ENCODE results near the gene HBEGF. TPM values are rescaled to one million over a fixed set of nuclear protein-coding genes. Genes with fewer than 3 reads are reported as not detected.

The HBEGF gene
- polyA plus RNA-seq, 2 of the 4 experiments (the other 2 are of a cell fraction), result 3.4 to 5.0 TPM

- Histone ChIP-seq H3K4me1 (no peaks in the 10 kb centered on the region), H3K27ac (no peak overlapping the region), H3K9me3 (peaks cover 6% of the 10 kb centered on the region; the same call in 1 of the 3 replicates), H3K4me3 (no peak overlapping the region), H3K4me2 (no peak overlapping the region)
- TF ChIP-seq EP300 (IDR thresholded peaks at IDR 0.05), result no peak
- no peak for TF ChIP-seq EHMT2 (IDR thresholded peaks at IDR 0.05; ENCODE audit: low read depth)
- TF ChIP-seq TFCP2L1 (CRISPR knock-in tag; IDR thresholded peaks at IDR 0.05), result no peak
- no peak for TF ChIP-seq RFX5 (IDR thresholded peaks at IDR 0.05)
- no peak for TF ChIP-seq TP53 (CRISPR knock-in tag; IDR thresholded peaks at IDR 0.05)
- ATAC-seq (no peak), DNase-seq (ENCODE audit: low read depth in 1 of 2, low spot score in 1 of 2) (no peak), FAIRE-seq (no peak)
- ChIA-PET POLR2A (interaction anchor here (0.7 kb wide), 1 partner anchor 18 kb away, joined by 5 read pairs; no protein-coding TSS in a partner anchor), CTCF (interaction anchor here (7.6 kb wide), 1 partner anchor 10 kb away, joined by 49 read pairs; no protein-coding TSS in a partner anchor)
- WGBS (ENCODE audit: missing lambda C conversion rate), result 75% methylated on average over 2 of the region's 2 CpGs
Observed at GRCh38 chr5:140383300-140383699, 36.9 kb upstream of the HBEGF start.

- ATAC-seq (no peak), DNase-seq (ENCODE audit: low read depth in 1 of 2, low spot score in 1 of 2) (no peak), FAIRE-seq (no peak)
- ChIA-PET CTCF (interaction anchor here (0.9 to 7.6 kb wide), 2 partner anchors 10 to 138 kb away, joined by 3 to 49 read pairs; no protein-coding TSS in a partner anchor), POLR2A (interaction anchor here (0.7 kb wide), 1 partner anchor 18 kb away, joined by 5 read pairs; no protein-coding TSS in a partner anchor)
- no peaks in the 10 kb centered on the region for H3K4me1 ChIP-seq
- no peak overlapping the region for H3K4me3 ChIP-seq
- no peak overlapping the region for H3K4me2 ChIP-seq
- no peak overlapping the region for H3K27ac ChIP-seq
- TF ChIP-seq JUNB (IDR thresholded peaks at IDR 0.05) (no peak), MAFK (IDR thresholded peaks at IDR 0.05; ENCODE audit: partially characterized antibody) (peak; percentile 90)
- peaks cover 6% of the 10 kb centered on the region; the same call in 1 of the 3 replicates for H3K9me3 ChIP-seq
Observed at GRCh38 chr5:140382866-140383265, 36.5 kb upstream of the HBEGF start.

GRCh38 chr5:140381972-140382371 is 35.6 kb upstream of the HBEGF start:
- Histone ChIP-seq H3K27ac (no peak overlapping the region), H3K4me1 (no peaks in the 10 kb centered on the region), H3K4me2 (no peak overlapping the region), H3K9me3 (peaks cover 6% of the 10 kb centered on the region; the same call in 1 of the 3 replicates), H3K4me3 (no peak overlapping the region)
- ATAC-seq (no peak), DNase-seq (ENCODE audit: low read depth in 1 of 2, low spot score in 1 of 2) (no peak), FAIRE-seq (no peak)
- POLR2A ChIA-PET, result no interaction called here
- CTCF ChIA-PET, result interaction anchor here (0.5 to 7.6 kb wide), 4 partner anchors 9 to 137 kb away, joined by 3 to 49 read pairs (median 3); no protein-coding TSS in a partner anchor
- 94% methylated on average over 1 of the region's 1 CpG for WGBS (ENCODE audit: missing lambda C conversion rate)
- no peak for TF ChIP-seq ESRRA (IDR thresholded peaks at IDR 0.05; ENCODE audit: borderline replicate concordance, low read length)
- no peak for TF ChIP-seq BCL3 (IDR thresholded peaks at IDR 0.05)
- no peak for TF ChIP-seq RCOR1 (IDR thresholded peaks at IDR 0.05; ENCODE audit: low read depth, low read length)

- H3K4me3 ChIP-seq, result no peak overlapping the region
- ChIA-PET CTCF (interaction anchor here (1.1 to 7.6 kb wide), 2 partner anchors 9 to 30 kb away, joined by 3 to 49 read pairs; no protein-coding TSS in a partner anchor), POLR2A (no interaction called here)
- H3K4me1 ChIP-seq, result no peaks in the 10 kb centered on the region
- ATAC-seq (no peak), DNase-seq (ENCODE audit: low read depth in 1 of 2, low spot score in 1 of 2) (no peak), FAIRE-seq (no peak)
- H3K27ac ChIP-seq, result no peak overlapping the region
- H3K4me2 ChIP-seq, result no peak overlapping the region
- TF ChIP-seq HES2 (IDR thresholded peaks at IDR 0.05) (no peak), HOXB13 (CRISPR knock-in tag; IDR thresholded peaks at IDR 0.05; ENCODE audit: low read depth) (no peak), HEYL (CRISPR knock-in tag; IDR thresholded peaks at IDR 0.05) (no peak), FOSL2 (IDR thresholded peaks at IDR 0.05) (no peak), FOSL2 (CRISPR knock-in tag; IDR thresholded peaks at IDR 0.05) (no peak), MAFK (IDR thresholded peaks at IDR 0.05; ENCODE audit: partially characterized antibody) (no peak), CHD2 (IDR thresholded peaks at IDR 0.05; ENCODE audit: low read length, partially characterized antibody) (no peak), PBX3 (IDR thresholded peaks at IDR 0.05) (no peak), GATA3 (IDR thresholded peaks at IDR 0.05; ENCODE audit: borderline replicate concordance) (no peak), SREBF2 (IDR thresholded peaks at IDR 0.05) (no peak), ZC3H11A (IDR thresholded peaks at IDR 0.05) (no peak), POLR2A (IDR thresholded peaks at IDR 0.05; ENCODE audit: low read length) (no peak), RNF2 (IDR thresholded peaks at IDR 0.05; ENCODE audit: borderline replicate concordance, low read depth) (no peak), TP53 (CRISPR knock-in tag; IDR thresholded peaks at IDR 0.05) (no peak), NFE2L2 (conservative IDR thresholded peaks at IDR 0.05; ENCODE audit: low read length) (no peak), ZSCAN20 (CRISPR knock-in tag; IDR thresholded peaks at IDR 0.05) (no peak), ESRRA (IDR thresholded peaks at IDR 0.05; ENCODE audit: borderline replicate concordance, low read length) (no peak)
- TF ChIP-seq, protein P1, sequence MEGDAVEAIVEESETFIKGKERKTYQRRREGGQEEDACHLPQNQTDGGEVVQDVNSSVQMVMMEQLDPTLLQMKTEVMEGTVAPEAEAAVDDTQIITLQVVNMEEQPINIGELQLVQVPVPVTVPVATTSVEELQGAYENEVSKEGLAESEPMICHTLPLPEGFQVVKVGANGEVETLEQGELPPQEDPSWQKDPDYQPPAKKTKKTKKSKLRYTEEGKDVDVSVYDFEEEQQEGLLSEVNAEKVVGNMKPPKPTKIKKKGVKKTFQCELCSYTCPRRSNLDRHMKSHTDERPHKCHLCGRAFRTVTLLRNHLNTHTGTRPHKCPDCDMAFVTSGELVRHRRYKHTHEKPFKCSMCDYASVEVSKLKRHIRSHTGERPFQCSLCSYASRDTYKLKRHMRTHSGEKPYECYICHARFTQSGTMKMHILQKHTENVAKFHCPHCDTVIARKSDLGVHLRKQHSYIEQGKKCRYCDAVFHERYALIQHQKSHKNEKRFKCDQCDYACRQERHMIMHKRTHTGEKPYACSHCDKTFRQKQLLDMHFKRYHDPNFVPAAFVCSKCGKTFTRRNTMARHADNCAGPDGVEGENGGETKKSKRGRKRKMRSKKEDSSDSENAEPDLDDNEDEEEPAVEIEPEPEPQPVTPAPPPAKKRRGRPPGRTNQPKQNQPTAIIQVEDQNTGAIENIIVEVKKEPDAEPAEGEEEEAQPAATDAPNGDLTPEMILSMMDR (IDR thresholded peaks at IDR 0.05), result no peak
- TF ChIP-seq, protein P2, sequence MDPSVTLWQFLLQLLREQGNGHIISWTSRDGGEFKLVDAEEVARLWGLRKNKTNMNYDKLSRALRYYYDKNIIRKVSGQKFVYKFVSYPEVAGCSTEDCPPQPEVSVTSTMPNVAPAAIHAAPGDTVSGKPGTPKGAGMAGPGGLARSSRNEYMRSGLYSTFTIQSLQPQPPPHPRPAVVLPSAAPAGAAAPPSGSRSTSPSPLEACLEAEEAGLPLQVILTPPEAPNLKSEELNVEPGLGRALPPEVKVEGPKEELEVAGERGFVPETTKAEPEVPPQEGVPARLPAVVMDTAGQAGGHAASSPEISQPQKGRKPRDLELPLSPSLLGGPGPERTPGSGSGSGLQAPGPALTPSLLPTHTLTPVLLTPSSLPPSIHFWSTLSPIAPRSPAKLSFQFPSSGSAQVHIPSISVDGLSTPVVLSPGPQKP (IDR thresholded peaks at IDR 0.05; ENCODE audit: low read depth, low read length), result no peak
- H3K9me3 ChIP-seq, result peaks cover 6% of the 10 kb centered on the region; the same call in 1 of the 3 replicates
- WGBS (ENCODE audit: missing lambda C conversion rate), result 53% methylated on average over 4 of the region's 4 CpGs
Observed at GRCh38 chr5:140381351-140381750, 34.9 kb upstream of the HBEGF start.

Measured in A549 (cell line).